ENCODE data around the gene HIPK4. TPM values are rescaled to one million over a fixed set of nuclear protein-coding genes. Genes with fewer than 3 reads are reported as not detected.

Gene HIPK4
- total RNA-seq, 1 experiment from 2014 or later: not detected

GRCh38 chr19:40362160-40362559, 27.8 kb downstream of the HIPK4 start:
- H2AFZ ChIP-seq (ENCODE audit: low read length): no peak overlapping the region
- H3K79me2 ChIP-seq (ENCODE audit: low read length): no peaks in the 10 kb centered on the region
- no peaks in the 10 kb centered on the region for H4K20me1 ChIP-seq (ENCODE audit: low read length)
- no peak for TF ChIP-seq EZH2phosphoT487 (IDR thresholded peaks at IDR 0.05; ENCODE audit: borderline replicate concordance, low read length)
- no peak for TF ChIP-seq EZH2 (IDR thresholded peaks at IDR 0.05; ENCODE audit: low read length, unreplicated experiment)
- TF ChIP-seq CTCF (conservative IDR thresholded peaks at IDR 0.05; ENCODE audit: low read depth, low read length): no peak
- intact Hi-C loops (cut with micrococcal nuclease): no loop called here
- DNase-seq (no peak), ATAC-seq (peak; percentile 42)
- H3K27ac ChIP-seq (ENCODE audit: low read length): no peak overlapping the region
- H3K9me2 ChIP-seq (replicated peaks; ENCODE audit: low read length): no peaks in the 10 kb centered on the region
- no peaks in the 10 kb centered on the region for H3K4me1 ChIP-seq (ENCODE audit: insufficient read depth, low read length)
- no peaks in the 10 kb centered on the region for H3K36me3 ChIP-seq (ENCODE audit: low read depth, low read length)
- H3F3A ChIP-seq (ENCODE audit: low read length, unreplicated experiment): no peaks in the 10 kb centered on the region
- ChIA-PET CTCF (no interaction called here), POLR2A (ENCODE audit: unreplicated experiment) (no interaction called here)
- no peaks in the 10 kb centered on the region for H3K27me3 ChIP-seq (ENCODE audit: low read length)
- no TSS peak for BruUV-seq (replicated peaks)
- H3K4me3 ChIP-seq (ENCODE audit: low read length): no peak overlapping the region
- H3K9ac ChIP-seq (ENCODE audit: low read length): no peak overlapping the region
- no peaks in the 10 kb centered on the region for H3K9me3 ChIP-seq (ENCODE audit: low read length)
- no peak overlapping the region for H3K4me2 ChIP-seq (ENCODE audit: low read length)

- Histone ChIP-seq H3F3A (ENCODE audit: low read length, unreplicated experiment) (no peaks in the 10 kb centered on the region), H2AFZ (ENCODE audit: low read length) (no peak overlapping the region), H3K4me3 (ENCODE audit: low read length) (no peak overlapping the region), H3K36me3 (ENCODE audit: low read depth, low read length) (no peaks in the 10 kb centered on the region), H3K79me2 (ENCODE audit: low read length) (no peaks in the 10 kb centered on the region), H3K27me3 (ENCODE audit: low read length) (no peaks in the 10 kb centered on the region), H3K4me2 (ENCODE audit: low read length) (no peak overlapping the region), H3K9me3 (ENCODE audit: low read length) (no peaks in the 10 kb centered on the region), H3K9me2 (replicated peaks; ENCODE audit: low read length) (no peaks in the 10 kb centered on the region), H3K9ac (ENCODE audit: low read length) (no peak overlapping the region), H3K27ac (ENCODE audit: low read length) (no peak overlapping the region), H4K20me1 (ENCODE audit: low read length) (no peaks in the 10 kb centered on the region), H3K4me1 (ENCODE audit: insufficient read depth, low read length) (no peaks in the 10 kb centered on the region)
- TF ChIP-seq EZH2phosphoT487 (IDR thresholded peaks at IDR 0.05; ENCODE audit: borderline replicate concordance, low read length) (no peak), CTCF (conservative IDR thresholded peaks at IDR 0.05; ENCODE audit: low read depth, low read length) (no peak), EZH2 (IDR thresholded peaks at IDR 0.05; ENCODE audit: low read length, unreplicated experiment) (no peak)
- ChIA-PET POLR2A (ENCODE audit: unreplicated experiment) (no interaction called here), CTCF (no interaction called here)
- BruUV-seq (replicated peaks): no TSS peak
- ATAC-seq (no peak), DNase-seq (no peak)
- intact Hi-C loops (cut with micrococcal nuclease): no loop called here
Measured at GRCh38 chr19:40360708-40361241, 29.2 kb downstream of the HIPK4 start.

- no peaks in the 10 kb centered on the region for H3K9me2 ChIP-seq (replicated peaks; ENCODE audit: low read length)
- H3F3A ChIP-seq (ENCODE audit: low read length, unreplicated experiment): no peaks in the 10 kb centered on the region
- intact Hi-C loops (cut with micrococcal nuclease): no loop called here
- H4K20me1 ChIP-seq (ENCODE audit: low read length): no peaks in the 10 kb centered on the region
- H3K36me3 ChIP-seq (ENCODE audit: low read depth, low read length): no peaks in the 10 kb centered on the region
- BruUV-seq (replicated peaks): no TSS peak
- no peak overlapping the region for H3K4me3 ChIP-seq (ENCODE audit: low read length)
- no peak overlapping the region for H3K9ac ChIP-seq (ENCODE audit: low read length)
- no peak for TF ChIP-seq EZH2phosphoT487 (IDR thresholded peaks at IDR 0.05; ENCODE audit: borderline replicate concordance, low read length)
- no peak for TF ChIP-seq EZH2 (IDR thresholded peaks at IDR 0.05; ENCODE audit: low read length, unreplicated experiment)
- no peak for TF ChIP-seq CTCF (conservative IDR thresholded peaks at IDR 0.05; ENCODE audit: low read depth, low read length)
- DNase-seq (no peak), ATAC-seq (no peak)
- H3K79me2 ChIP-seq (ENCODE audit: low read length): no peaks in the 10 kb centered on the region
- H3K27ac ChIP-seq (ENCODE audit: low read length): no peak overlapping the region
- no peak overlapping the region for H2AFZ ChIP-seq (ENCODE audit: low read length)
- no peaks in the 10 kb centered on the region for H3K27me3 ChIP-seq (ENCODE audit: low read length)
- no peak overlapping the region for H3K4me2 ChIP-seq (ENCODE audit: low read length)
- H3K4me1 ChIP-seq (ENCODE audit: insufficient read depth, low read length): no peaks in the 10 kb centered on the region
- no peaks in the 10 kb centered on the region for H3K9me3 ChIP-seq (ENCODE audit: low read length)
- POLR2A ChIA-PET (ENCODE audit: unreplicated experiment): no interaction called here
- CTCF ChIA-PET: no interaction called here
Measured at GRCh38 chr19:40360020-40360707, 29.8 kb downstream of the HIPK4 start.

Data from PC-3 (cell line).